LNCAP (cell line): ENCODE results near the gene BCR.

ENCODE experiments used
- TF ChIP-seq, protein P1 (sequence below): fragments of 450-650 bp; IDR thresholded peaks from 2 replicates; pipeline ENCODE4 v1.5.1; 2017; ENCODE audit warnings: mild to moderate bottlenecking

Gene BCR

DNA sequence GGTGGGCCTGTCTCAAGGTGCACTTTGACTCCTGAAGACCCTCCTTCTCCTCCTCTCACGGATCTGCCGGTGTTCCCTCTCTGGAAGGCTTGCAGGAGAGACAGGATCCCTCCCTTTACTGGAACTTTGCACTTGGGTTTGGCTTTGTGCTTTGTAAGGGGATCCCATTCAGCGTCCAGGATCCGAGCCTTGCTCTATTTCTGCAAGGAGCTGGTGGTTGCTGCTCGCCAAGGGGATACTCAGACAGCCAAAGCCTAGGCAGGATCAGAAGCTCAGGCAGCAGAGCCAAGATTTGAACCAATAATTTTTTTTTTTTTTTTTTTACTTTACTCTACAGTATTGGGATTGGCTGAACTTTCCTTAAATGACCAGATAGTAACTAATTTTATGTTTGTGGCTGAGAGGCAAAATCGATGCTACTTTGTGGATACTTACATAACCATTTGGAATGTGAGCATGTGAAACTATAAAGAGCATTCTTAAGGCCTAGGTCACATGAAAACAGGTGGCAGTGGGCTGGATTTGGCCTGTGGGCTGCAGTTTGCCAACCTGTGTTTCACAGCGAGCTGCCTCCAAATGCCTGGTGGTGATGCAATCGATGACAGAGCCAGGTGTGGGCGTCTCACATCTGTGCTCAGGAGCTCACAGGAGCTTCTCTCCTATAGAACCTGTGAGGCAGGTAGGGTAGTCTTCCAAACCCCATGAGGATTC, 25.2 kb downstream of the BCR start:
- TF ChIP-seq, protein P1, sequence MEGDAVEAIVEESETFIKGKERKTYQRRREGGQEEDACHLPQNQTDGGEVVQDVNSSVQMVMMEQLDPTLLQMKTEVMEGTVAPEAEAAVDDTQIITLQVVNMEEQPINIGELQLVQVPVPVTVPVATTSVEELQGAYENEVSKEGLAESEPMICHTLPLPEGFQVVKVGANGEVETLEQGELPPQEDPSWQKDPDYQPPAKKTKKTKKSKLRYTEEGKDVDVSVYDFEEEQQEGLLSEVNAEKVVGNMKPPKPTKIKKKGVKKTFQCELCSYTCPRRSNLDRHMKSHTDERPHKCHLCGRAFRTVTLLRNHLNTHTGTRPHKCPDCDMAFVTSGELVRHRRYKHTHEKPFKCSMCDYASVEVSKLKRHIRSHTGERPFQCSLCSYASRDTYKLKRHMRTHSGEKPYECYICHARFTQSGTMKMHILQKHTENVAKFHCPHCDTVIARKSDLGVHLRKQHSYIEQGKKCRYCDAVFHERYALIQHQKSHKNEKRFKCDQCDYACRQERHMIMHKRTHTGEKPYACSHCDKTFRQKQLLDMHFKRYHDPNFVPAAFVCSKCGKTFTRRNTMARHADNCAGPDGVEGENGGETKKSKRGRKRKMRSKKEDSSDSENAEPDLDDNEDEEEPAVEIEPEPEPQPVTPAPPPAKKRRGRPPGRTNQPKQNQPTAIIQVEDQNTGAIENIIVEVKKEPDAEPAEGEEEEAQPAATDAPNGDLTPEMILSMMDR = no peak

DNA sequence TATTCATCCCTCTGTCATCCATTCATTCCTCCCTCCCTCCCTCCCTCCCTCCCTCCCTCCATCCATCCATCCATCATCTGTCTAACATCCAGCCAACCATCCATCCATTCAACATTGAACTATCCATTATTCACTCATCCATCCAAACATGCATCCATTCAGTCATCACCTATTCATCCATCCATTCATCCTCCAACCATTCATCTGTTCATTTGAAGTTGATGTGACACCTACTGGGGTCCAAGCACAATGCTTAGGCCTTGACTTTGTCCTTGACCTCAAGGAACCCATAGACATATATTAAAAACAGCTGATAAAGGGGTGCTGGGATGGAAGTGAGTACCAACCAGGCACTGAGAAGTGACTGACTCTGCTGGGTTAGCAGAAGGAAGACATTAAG, 26.6 kb downstream of the BCR start:
- TF ChIP-seq, protein P1 = no peak

DNA sequence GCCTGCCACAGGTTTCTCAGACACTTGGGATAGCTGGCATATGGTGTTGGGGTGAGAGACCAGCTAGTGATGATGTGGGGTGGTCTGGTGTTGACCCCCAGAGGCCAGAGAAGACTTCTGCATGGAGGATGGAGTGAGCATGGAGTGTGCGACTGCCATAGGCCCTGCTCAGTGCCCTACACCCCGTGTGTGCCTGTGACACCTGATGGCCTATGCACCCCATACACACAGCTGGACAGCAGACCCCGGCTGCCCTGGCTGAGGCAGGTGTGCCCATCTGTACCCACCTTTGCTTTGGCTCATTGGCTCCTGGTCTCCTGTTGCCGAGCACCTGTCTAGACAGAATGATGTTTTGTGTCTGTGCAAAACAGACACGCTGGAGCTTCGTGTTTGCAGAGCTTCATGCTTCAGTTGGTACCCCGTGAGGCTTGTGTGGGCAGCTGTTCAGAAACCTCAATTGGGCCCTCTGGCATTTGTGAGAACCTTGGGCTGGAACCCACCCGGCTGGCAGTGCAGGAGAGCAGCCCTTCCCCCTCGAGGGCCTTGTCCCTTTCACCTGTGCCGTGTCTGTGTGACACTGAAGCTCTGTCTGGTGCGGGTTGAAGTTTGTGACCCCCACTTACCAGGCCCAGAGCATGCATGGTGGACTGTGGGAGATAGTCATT, 27.6 kb downstream of the BCR start:
- TF ChIP-seq, protein P1 = no peak

DNA sequence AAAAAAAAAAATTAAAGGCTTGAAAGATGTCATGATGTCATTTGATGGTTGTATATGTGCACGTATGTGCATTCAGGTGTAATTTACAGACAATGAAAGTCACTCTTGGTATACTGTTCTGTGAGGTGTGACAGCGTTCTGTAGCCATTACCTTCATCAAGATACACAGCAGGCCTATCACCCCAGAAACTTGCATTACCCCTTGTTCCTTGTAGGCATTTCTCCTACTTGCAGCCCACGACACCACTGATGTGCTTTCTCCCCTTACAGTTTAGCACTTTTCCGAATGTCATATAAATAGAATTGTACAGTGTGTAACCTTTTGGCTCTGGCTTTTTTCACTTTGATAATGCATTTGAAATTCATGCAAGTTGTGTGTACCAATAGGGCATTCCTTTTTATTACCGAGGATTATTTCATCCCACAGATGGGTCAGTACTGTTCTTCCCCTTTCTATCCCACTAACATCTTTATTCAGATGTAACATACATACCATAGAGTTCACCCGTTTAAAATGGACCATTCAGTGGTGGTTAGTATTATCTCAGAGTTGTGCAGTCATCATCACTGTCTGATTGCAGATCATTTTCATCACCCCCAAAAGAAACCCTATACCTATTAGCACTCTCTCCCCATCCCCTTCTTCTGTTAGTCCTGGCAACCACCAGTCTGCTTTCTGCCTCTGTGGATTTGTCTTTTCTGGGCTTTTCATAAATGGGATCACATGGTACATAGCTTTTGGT, 30.3 kb downstream of the BCR start:
- TF ChIP-seq, protein P1 = no peak

DNA sequence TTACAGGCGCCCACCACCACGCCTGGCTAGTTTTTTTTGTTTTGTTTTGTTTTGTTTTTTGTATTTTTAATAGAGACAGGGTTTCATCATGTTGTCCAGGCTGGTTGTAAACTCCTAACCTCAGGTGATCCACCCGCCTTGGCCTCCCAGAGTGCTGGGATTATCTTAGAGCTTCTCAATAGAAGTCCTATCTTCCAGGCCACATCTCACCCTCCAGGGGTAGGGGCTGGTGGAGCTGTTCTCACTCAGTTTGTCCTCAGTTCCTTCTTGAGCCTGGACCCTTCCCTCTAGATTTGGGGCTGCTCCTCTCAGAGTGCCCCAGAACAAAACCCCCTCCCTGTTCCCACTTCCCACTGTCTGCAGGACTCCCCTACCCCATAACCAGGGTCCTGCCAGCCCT, 31.3 kb downstream of the BCR start:
- TF ChIP-seq, protein P1 = no peak

DNA sequence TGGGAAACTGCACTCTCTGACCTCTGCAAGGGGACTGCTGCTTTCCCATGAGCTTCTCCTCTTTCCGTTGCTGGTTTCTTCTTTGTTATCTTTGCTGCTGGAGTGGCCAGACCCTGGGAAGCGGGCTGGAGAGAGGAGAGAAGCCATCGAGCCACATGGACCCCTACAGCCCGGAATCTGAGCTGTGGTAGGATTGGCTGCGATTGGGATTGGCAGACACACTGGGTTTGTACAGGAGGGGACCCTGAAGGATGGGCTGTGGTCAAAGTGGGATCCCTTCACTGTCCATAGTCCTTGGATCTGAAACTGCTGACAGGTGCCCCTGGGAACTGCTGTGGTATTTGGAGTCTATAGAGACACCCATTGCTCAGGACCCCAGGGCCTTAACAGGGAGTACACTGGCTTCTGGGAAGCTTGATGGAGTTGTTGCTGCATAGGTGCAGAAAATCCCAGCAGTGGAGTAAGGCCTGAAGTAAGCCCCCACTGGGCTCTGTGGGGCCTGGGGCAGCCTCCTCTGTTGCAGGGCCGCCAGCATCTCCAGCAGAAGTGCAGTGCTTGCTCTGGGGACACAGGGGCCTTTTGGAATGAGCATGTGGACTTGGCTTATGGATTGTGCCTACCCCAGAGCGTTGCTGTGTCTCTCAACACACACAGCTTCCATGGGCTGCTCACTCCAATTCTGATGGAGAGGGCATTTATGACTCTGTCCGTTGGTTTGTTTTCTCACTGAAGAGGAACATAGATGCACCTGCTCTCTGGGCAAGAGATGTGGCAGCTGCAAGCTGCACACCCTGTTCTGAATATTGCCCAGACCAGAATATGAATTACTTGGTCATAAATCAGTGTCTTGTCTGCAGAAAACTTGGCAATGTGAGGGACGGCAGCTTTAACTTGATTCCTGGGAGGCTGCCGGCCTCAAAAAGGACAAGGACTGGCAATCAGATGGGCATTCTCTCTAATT, 32.0 kb downstream of the BCR start:
- TF ChIP-seq, protein P1 = no peak
